GM12872 (cell line): ENCODE results near the gene TRIM41.

Source experiments
- CTCF ChIP-seq: IDR thresholded peaks from 3 replicates; pipeline ENCODE4 v1.5.1; 2011; ENCODE audit warnings: low read depth, mild to moderate bottlenecking, low read length, moderate library complexity; ENCODE audit not compliant: insufficient read depth

Gene TRIM41

GRCh38 chr5:181229996-181230395 is 6.9 kb downstream of the TRIM41 start:
- no peak for TF ChIP-seq CTCF

GRCh38 chr5:181230551-181230950 is 7.5 kb downstream of the TRIM41 start:
- no peak for TF ChIP-seq CTCF

GRCh38 chr5:181231432-181231831 is 8.4 kb downstream of the TRIM41 start:
- no peak for TF ChIP-seq CTCF

GRCh38 chr5:181232593-181232992 is 9.5 kb downstream of the TRIM41 start:
- TF ChIP-seq CTCF: no peak

GRCh38 chr5:181233088-181233800 is 10.2 kb downstream of the TRIM41 start:
- no peak for TF ChIP-seq CTCF

- no peak for TF ChIP-seq CTCF
Measured at GRCh38 chr5:181233801-181234454, 10.8 kb downstream of the TRIM41 start.

- no peak for TF ChIP-seq CTCF
Measured at GRCh38 chr5:181234455-181235306, 11.6 kb downstream of the TRIM41 start.
